PFSK-1 (cell line): ENCODE results near the gene CFAP298.

ENCODE experiments used
- FOXP2 ChIP-seq: optimal IDR thresholded peaks from 2 replicates; pipeline ENCODE3; 2011; ENCODE audit warnings: borderline replicate concordance, control low read depth, inconsistent platforms; ENCODE audit not compliant: insufficient read depth; ENCODE audit errors: extremely low read length, extremely low read depth
- POLR2AphosphoS5 ChIP-seq: IDR thresholded peaks from 2 replicates; pipeline ENCODE4 v1.6.1; 2012; ENCODE audit warnings: low read depth, mild to moderate bottlenecking, control low read depth, low read length, moderate library complexity
- REST ChIP-seq, 2 experiments: IDR thresholded peaks; 2 replicates each; pipeline versions ENCODE4 v1.6.1 to v1.8.0; 2011 to 2012; ENCODE audit warnings: low read depth in 2 of 2, low read length in 2 of 2, control low read depth in 1 of 2, inconsistent platforms in 1 of 2, mild to moderate bottlenecking in 1 of 2, moderate library complexity in 1 of 2; ENCODE audit not compliant: insufficient read depth in 1 of 2
- TAF1 ChIP-seq: IDR thresholded peaks from 2 replicates; pipeline ENCODE4 v1.6.1; 2012; ENCODE audit warnings: low read length, control low read depth, borderline replicate concordance; ENCODE audit not compliant: insufficient read depth

- TF ChIP-seq REST (IDR thresholded peaks at IDR 0.05; ENCODE audit: insufficient read depth in 1 of 2, low read depth in 2 of 2, low read length in 2 of 2) (no peak), POLR2AphosphoS5 (no peak), TAF1 (no peak), FOXP2 (no peak)
Measured at GRCh38 chr21:32599091-32599490, 13.1 kb downstream of the CFAP298 start.
